CD14-positive monocyte (primary cell): ENCODE data around the gene AMPD1. TPM values are rescaled to one million over a fixed set of nuclear protein-coding genes. Genes with fewer than 3 reads are reported as not detected.

Source experiments
- DNase-seq, 3 donors: peaks; one replicate each; pipeline ENCODE4 v3.0.0-alpha.2; 2011 to 2022
- H2AFZ ChIP-seq: 2 replicates; pipeline ENCODE4 v1.6.0; 2012; ENCODE audit warnings: mild to moderate bottlenecking, low read depth, low read length, inconsistent platforms; ENCODE audit not compliant: insufficient read depth, poor library complexity, severe bottlenecking
- H3K27ac ChIP-seq, 2 donors: 1 replicate in 1 of 2; 2 replicates in 1 of 2; pipeline ENCODE4 v1.5.1; 2012 to 2013; ENCODE audit warnings: low read length in 2 of 2, control low read depth in 1 of 2, inconsistent platforms in 1 of 2, low read depth in 1 of 2, mild to moderate bottlenecking in 1 of 2
- H3K27me3 ChIP-seq, 2 donors: one replicate each; pipeline versions ENCODE4 v1.6.0 to v1.6.1; 2011 to 2013; ENCODE audit warnings: low read length in 2 of 2; ENCODE audit not compliant: control insufficient read depth in 2 of 2, insufficient read depth in 2 of 2
- H3K36me3 ChIP-seq, 2 donors: replicated peaks in 1 of 2; 1 replicate in 1 of 2; 2 replicates in 1 of 2; pipeline versions ENCODE4 v1.5.1 to v1.6.1; 2012 to 2013; ENCODE audit warnings: low read length in 2 of 2, control low read depth in 1 of 2, inconsistent platforms in 1 of 2, mild to moderate bottlenecking in 1 of 2; ENCODE audit not compliant: insufficient read depth in 2 of 2, control insufficient read depth in 1 of 2
- H3K4me1 ChIP-seq, 2 donors: 1 replicate in 1 of 2; 2 replicates in 1 of 2; pipeline versions ENCODE4 v1.5.1 to v1.6.1; 2012 to 2013; ENCODE audit warnings: low read length in 2 of 2, control low read depth in 1 of 2, inconsistent platforms in 1 of 2, mild to moderate bottlenecking in 1 of 2, moderate library complexity in 1 of 2; ENCODE audit not compliant: insufficient read depth in 2 of 2, control insufficient read depth in 1 of 2
- H3K4me2 ChIP-seq: replicated peaks from 2 replicates; pipeline ENCODE3; 2012; ENCODE audit warnings: low read length, moderate library complexity, mild to moderate bottlenecking; ENCODE audit not compliant: poor library complexity, severe bottlenecking; ENCODE audit errors: extremely low read depth
- H3K4me3 ChIP-seq, 3 experiments: fragments of 200-600 bp in 1 of 3; sonication (generic) in 1 of 3; replicated peaks in 1 of 3; 1 replicate in 2 of 3; 2 replicates in 1 of 3; pipeline ENCODE4 v1.5.1; 2011 to 2013; ENCODE audit warnings: low read length in 3 of 3, mild to moderate bottlenecking in 3 of 3, control low read depth in 2 of 3, low read depth in 2 of 3, inconsistent platforms in 1 of 3, moderate library complexity in 1 of 3
- H3K79me2 ChIP-seq: 2 replicates; pipeline ENCODE4 v1.6.0; 2012; ENCODE audit warnings: mild to moderate bottlenecking, control low read depth, inconsistent platforms, low read length, moderate library complexity; ENCODE audit not compliant: insufficient read depth
- H3K9ac ChIP-seq: 2 replicates; pipeline ENCODE4 v1.6.0; 2017; ENCODE audit warnings: low read length, mild to moderate bottlenecking; ENCODE audit not compliant: insufficient read depth, poor library complexity, severe bottlenecking
- H3K9me3 ChIP-seq, 2 donors: replicated peaks in 1 of 2; 1 replicate in 1 of 2; 2 replicates in 1 of 2; pipeline versions ENCODE4 v1.5.1 to v1.6.1; 2012 to 2013; ENCODE audit warnings: low read length in 2 of 2, control low read depth in 1 of 2; ENCODE audit not compliant: control insufficient read depth in 1 of 2, insufficient read depth in 1 of 2
- H4K20me1 ChIP-seq: 2 replicates; pipeline ENCODE4 v1.6.0; 2012; ENCODE audit warnings: mild to moderate bottlenecking, low read length, control low read depth, moderate library complexity; ENCODE audit not compliant: insufficient read depth
- H3K27ac Mint-ChIP-seq, 7 donors: one replicate each; pipeline ENCODE4 v1.8.0; 2020; ENCODE audit warnings: mild to moderate bottlenecking in 7 of 7, mixed read lengths in 7 of 7, moderate library complexity in 6 of 7, inconsistent platforms in 2 of 7
- H3K27me3 Mint-ChIP-seq, 3 donors: one replicate each; pipeline ENCODE4 v1.8.0; 2021 to 2022; ENCODE audit warnings: low read depth in 3 of 3, mild to moderate bottlenecking in 3 of 3, mixed read lengths in 3 of 3, moderate library complexity in 3 of 3, inconsistent platforms in 1 of 3
- H3K36me3 Mint-ChIP-seq, 2 donors: one replicate each; pipeline ENCODE4 v1.8.0; 2020; ENCODE audit warnings: mixed read lengths in 2 of 2, inconsistent platforms in 1 of 2, mild to moderate bottlenecking in 1 of 2
- H3K4me1 Mint-ChIP-seq: one replicate; pipeline ENCODE4 v1.8.0; 2020; ENCODE audit warnings: mild to moderate bottlenecking, mixed read lengths
- H3K4me3 Mint-ChIP-seq, 2 donors: one replicate each; pipeline ENCODE4 v1.8.0; 2020; ENCODE audit warnings: mild to moderate bottlenecking in 2 of 2, mixed read lengths in 2 of 2, moderate library complexity in 1 of 2
- H3K9me3 Mint-ChIP-seq, 7 donors: one replicate each; pipeline ENCODE4 v1.8.0; 2020 to 2022; ENCODE audit warnings: mixed read lengths in 7 of 7, mild to moderate bottlenecking in 6 of 7, moderate library complexity in 6 of 7, inconsistent platforms in 2 of 7
- WGBS: methylation state at CpG from one replicate; pipeline ENCODE4 v1.1.5; 2013; ENCODE audit warnings: missing lambda C conversion rate; ENCODE audit not compliant: insufficient coverage; 5-methylcytosine and 5-hydroxymethylcytosine counted together
- intact Hi-C, 2 donors: fragments of 100-400 bp; cut with micrococcal nuclease; formaldehyde crosslinking; loops; one replicate each; pipeline versions ENCODE4 v1.15.0 to v1.15.1; 2023
- polyA plus RNA-seq, 3 donors: library from polyadenylated mRNA; depleted of rRNA in 1 of 3; unstranded in 2 of 3; stranded (reverse) in 1 of 3; fragments of 300-500 nt in 2 of 3; fragments of >200 nt in 1 of 3; fragmentation: Illumina TruSeq in 2 of 3; gene quantifications; 1 replicate in 2 of 3; 2 replicates in 1 of 3; pipeline ENCODE4 v1.2.3, GENCODE V29; 2012 to 2021
- TF ChIP-seq, protein P1 (sequence below): fragments of 200-600 bp; IDR thresholded peaks from one replicate; pipeline ENCODE4 v1.8.0; 2022; ENCODE audit warnings: antibody characterized with exemption, mild to moderate bottlenecking

AMPD1 gene
- polyA plus RNA-seq, 3 donors, result not detected

- no CpG with 5 or more reads among the region's 3 CpGs for WGBS
- TF ChIP-seq, protein P1, sequence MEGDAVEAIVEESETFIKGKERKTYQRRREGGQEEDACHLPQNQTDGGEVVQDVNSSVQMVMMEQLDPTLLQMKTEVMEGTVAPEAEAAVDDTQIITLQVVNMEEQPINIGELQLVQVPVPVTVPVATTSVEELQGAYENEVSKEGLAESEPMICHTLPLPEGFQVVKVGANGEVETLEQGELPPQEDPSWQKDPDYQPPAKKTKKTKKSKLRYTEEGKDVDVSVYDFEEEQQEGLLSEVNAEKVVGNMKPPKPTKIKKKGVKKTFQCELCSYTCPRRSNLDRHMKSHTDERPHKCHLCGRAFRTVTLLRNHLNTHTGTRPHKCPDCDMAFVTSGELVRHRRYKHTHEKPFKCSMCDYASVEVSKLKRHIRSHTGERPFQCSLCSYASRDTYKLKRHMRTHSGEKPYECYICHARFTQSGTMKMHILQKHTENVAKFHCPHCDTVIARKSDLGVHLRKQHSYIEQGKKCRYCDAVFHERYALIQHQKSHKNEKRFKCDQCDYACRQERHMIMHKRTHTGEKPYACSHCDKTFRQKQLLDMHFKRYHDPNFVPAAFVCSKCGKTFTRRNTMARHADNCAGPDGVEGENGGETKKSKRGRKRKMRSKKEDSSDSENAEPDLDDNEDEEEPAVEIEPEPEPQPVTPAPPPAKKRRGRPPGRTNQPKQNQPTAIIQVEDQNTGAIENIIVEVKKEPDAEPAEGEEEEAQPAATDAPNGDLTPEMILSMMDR, result no peak
- H3K4me1 Mint-ChIP-seq, result no peaks in the 10 kb centered on the region
- Histone ChIP-seq H4K20me1 (no peaks in the 10 kb centered on the region), H3K9ac (no peak overlapping the region), H3K27ac (no peak overlapping the region), H3K27me3 (no peaks in the 10 kb centered on the region), H3K36me3 (no peaks in the 10 kb centered on the region), H3K4me2 (no peak overlapping the region), H3K4me3 (no peak overlapping the region), H3K9me3 (no peaks in the 10 kb centered on the region), H2AFZ (no peak overlapping the region), H3K4me1 (no peaks in the 10 kb centered on the region), H3K79me2 (no peaks in the 10 kb centered on the region)
- H3K36me3 Mint-ChIP-seq, result no peaks in the 10 kb centered on the region
- no peaks in the 10 kb centered on the region for H3K9me3 Mint-ChIP-seq
- intact Hi-C loops, result no loop called here
- no peak overlapping the region for H3K4me3 Mint-ChIP-seq
- H3K27me3 Mint-ChIP-seq, result peaks cover 5 to 20% (median 12%) of the 10 kb centered on the region in 3 donors
- no peak overlapping the region for H3K27ac Mint-ChIP-seq
- DNase-seq, result no peak
Measured at GRCh38 chr1:114692947-114693346, 2.4 kb downstream of the AMPD1 start.

DNA sequence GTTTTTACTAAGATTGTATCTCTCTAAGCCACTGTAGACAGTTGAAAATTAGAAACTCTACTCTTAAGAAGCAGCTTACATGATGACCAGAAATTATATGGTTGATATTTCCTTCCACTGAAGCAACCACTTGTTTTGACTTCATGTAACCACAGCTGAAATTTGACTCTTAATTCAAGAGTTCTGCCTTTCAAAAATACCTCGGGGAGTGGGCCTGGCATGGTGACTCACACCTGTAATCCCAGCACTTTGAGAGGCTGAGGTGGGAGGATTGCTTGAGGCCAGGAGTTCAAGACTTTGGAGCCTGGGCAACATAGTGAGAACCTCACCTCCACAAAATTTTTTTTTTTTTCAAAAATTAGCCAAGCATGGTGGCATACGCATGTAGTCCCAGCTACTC lies 4.3 kb downstream of the AMPD1 start:
- H3K27me3 Mint-ChIP-seq, result peaks cover 3 to 25% (median 8%) of the 10 kb centered on the region in 3 donors
- no CpG with 5 or more reads among the region's 2 CpGs for WGBS

More for the DNA sequence above, 4.3 kb downstream of the AMPD1 start:
- Histone ChIP-seq H3K27ac (no peak overlapping the region), H2AFZ (no peak overlapping the region), H3K9ac (no peak overlapping the region), H3K27me3 (peaks cover 0 to 4% of the 10 kb centered on the region in 2 donors), H3K79me2 (no peaks in the 10 kb centered on the region), H4K20me1 (no peaks in the 10 kb centered on the region), H3K4me3 (no peak overlapping the region), H3K4me2 (no peak overlapping the region), H3K9me3 (no peaks in the 10 kb centered on the region), H3K4me1 (no peaks in the 10 kb centered on the region), H3K36me3 (no peaks in the 10 kb centered on the region)
- no peak overlapping the region for H3K4me3 Mint-ChIP-seq
- H3K4me1 Mint-ChIP-seq, result no peaks in the 10 kb centered on the region
- TF ChIP-seq, protein P1, result no peak
- H3K27ac Mint-ChIP-seq, result no peak overlapping the region
- H3K9me3 Mint-ChIP-seq, result no peaks in the 10 kb centered on the region
- no peaks in the 10 kb centered on the region for H3K36me3 Mint-ChIP-seq
- intact Hi-C loops, result no loop called here
- DNase-seq, result no peak
